Measurements from ENCODE around the gene TCF7L2.

TCF7L2 gene

GRCh38 chr10:113080061-113080924, 130.2 kb downstream of the TCF7L2 start:
- Mint-ChIP-seq H3K4me1 (no peaks in the 10 kb centered on the region), H3K9me3 (no peaks in the 10 kb centered on the region), H3K27ac (no peak overlapping the region), H3K4me3 (no peak overlapping the region), H3K27me3 (no peaks in the 10 kb centered on the region)
- no peak for ATAC-seq
- DNase-seq: no peak

DNA sequence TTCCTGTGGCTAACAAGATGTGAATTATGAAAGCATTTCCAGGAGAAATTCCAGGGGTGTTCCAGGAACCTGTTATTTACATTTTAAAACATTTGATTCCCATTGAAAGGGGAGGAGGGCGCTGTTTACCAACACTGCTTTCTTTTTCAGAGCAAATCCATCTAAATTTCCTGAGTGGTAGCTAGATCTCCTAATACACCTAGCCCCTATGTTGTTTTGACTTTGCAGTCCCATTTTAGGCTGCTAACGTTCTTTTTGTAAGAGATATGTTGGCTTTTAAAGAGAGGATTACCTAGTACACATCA, 130.8 kb downstream of the TCF7L2 start:
- no peaks in the 10 kb centered on the region for H3K27me3 Mint-ChIP-seq
- H3K4me1 Mint-ChIP-seq: no peaks in the 10 kb centered on the region
- no peak overlapping the region for H3K27ac Mint-ChIP-seq
- H3K9me3 Mint-ChIP-seq: no peaks in the 10 kb centered on the region
- DNase-seq (no peak), ATAC-seq (no peak)
- no peak overlapping the region for H3K4me3 Mint-ChIP-seq

- H3K4me1 Mint-ChIP-seq: no peaks in the 10 kb centered on the region
- no peaks in the 10 kb centered on the region for H3K27me3 Mint-ChIP-seq
- DNase-seq: no peak
- ATAC-seq: no peak
- H3K4me3 Mint-ChIP-seq: no peak overlapping the region
- H3K9me3 Mint-ChIP-seq: no peaks in the 10 kb centered on the region
- H3K27ac Mint-ChIP-seq: no peak overlapping the region
These were observed 134.0 kb downstream of the TCF7L2 start for GRCh38 chr10:113084031-113084430.

DNA sequence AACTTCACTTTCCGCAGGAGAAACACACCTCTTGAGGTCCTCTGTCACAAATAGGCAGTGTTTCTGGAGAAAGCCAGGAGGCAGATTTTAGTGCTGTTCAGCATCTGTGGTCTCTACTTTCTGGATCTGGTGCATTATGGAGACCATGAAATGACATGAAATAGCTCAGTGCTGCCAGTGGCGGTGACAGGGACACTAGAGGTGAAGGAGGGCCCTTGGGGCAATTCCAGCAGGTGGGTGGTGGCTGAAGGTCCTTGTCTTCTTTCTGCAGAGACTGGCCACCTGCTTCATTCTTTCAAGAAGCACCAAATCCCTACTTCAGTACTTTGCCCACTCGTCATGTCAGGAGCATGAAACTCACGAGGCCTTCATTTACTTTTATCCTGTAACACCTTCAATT, 135.7 kb downstream of the TCF7L2 start:
- no peak for ATAC-seq
- no peak for DNase-seq
- no peak overlapping the region for H3K27ac Mint-ChIP-seq
- H3K27me3 Mint-ChIP-seq: no peaks in the 10 kb centered on the region
- H3K4me3 Mint-ChIP-seq: no peak overlapping the region
- H3K9me3 Mint-ChIP-seq: no peaks in the 10 kb centered on the region
- H3K4me1 Mint-ChIP-seq: no peaks in the 10 kb centered on the region

DNA sequence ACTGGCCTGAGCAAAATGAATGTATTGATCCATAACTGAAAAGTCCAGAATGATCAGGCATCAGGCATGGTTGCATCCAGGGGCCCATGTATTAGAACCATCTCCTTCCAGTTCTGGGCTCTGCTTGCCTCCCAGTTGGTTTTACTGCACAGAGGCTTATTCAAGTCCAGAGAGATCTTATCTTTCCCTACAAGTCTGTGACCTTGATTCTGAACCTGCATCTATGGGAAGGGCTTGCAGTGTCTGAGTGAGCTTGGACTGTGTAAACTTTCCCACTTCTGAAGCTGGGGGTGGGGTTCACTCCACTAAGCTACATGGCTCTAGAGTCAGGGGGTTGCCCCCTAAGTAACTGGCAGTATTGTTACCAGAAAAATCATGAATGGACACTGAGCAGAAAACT, 136.2 kb downstream of the TCF7L2 start:
- Mint-ChIP-seq H3K27me3 (no peaks in the 10 kb centered on the region), H3K9me3 (no peaks in the 10 kb centered on the region), H3K4me3 (no peak overlapping the region), H3K4me1 (no peaks in the 10 kb centered on the region), H3K27ac (no peak overlapping the region)
- no peak for ATAC-seq
- no peak for DNase-seq

- peak; percentile 42 for ATAC-seq
- no peaks in the 10 kb centered on the region for H3K4me1 Mint-ChIP-seq
- DNase-seq: no peak
- no peaks in the 10 kb centered on the region for H3K9me3 Mint-ChIP-seq
- H3K27ac Mint-ChIP-seq: no peak overlapping the region
- no peak overlapping the region for H3K4me3 Mint-ChIP-seq
- H3K27me3 Mint-ChIP-seq: no peaks in the 10 kb centered on the region
These were observed 137.3 kb downstream of the TCF7L2 start for GRCh38 chr10:113087165-113088029.

DNA sequence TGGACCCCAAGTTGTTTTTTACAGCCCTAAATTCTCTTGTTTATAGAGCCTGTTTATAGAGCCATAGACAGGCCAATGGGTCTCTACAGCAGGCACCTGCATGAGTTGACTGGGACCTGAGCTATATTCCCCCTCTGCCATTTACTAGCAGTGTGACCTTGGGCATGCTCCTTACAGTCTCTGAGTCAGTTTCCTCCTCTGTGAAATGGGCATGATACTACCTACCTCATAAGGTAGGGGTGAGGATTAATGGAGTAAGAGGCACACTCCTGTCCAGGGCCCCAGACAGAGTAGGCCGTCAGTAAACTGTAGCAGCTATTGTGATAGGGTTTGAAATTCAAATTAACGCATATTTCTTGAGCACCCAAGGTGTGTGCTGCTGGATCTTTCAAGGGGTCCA, 138.1 kb downstream of the TCF7L2 start:
- Mint-ChIP-seq H3K9me3 (peaks cover 4 to 5% of the 10 kb centered on the region in 2 donors), H3K27ac (peak overlapping the region in 1 of 2 donors; percentile 54), H3K4me3 (no peak overlapping the region), H3K4me1 (peaks cover 5% of the 10 kb centered on the region), H3K27me3 (no peaks in the 10 kb centered on the region)
- DNase-seq (no peak), ATAC-seq (no peak)

- peaks cover 13 to 15% of the 10 kb centered on the region in 2 donors for H3K9me3 Mint-ChIP-seq
- H3K4me1 Mint-ChIP-seq: peaks cover 18% of the 10 kb centered on the region
These were observed 139.5 kb downstream of the TCF7L2 start for GRCh38 chr10:113089551-113089950.

DNA sequence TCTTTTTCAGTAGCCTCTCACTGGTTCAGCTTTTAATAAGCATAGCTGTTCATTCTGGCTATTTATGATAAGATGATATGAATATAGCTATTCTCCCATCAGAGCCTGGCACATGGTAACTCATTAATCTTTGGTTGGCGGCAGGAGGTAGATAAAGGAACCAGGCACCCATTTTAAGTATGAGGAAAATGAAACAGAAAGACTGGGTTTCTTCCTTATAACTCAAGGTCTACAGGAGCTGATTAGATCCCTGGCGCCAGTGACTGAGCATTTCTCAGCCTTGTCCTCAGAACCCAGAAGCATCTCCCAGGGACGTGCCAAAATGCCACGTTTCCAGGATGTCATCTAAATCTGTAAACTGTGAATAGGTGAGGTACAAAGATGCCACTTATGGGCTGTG, 141.9 kb downstream of the TCF7L2 start:
- Mint-ChIP-seq H3K9me3 (peaks cover 13 to 15% of the 10 kb centered on the region in 2 donors), H3K27me3 (peaks cover 8% of the 10 kb centered on the region), H3K27ac (no peak overlapping the region), H3K4me1 (peaks cover 40% of the 10 kb centered on the region), H3K4me3 (no peak overlapping the region)
- DNase-seq (no peak), ATAC-seq (no peak)

More at GRCh38 chr10:113089551-113089950, 139.5 kb downstream of the TCF7L2 start:
- no peak overlapping the region for H3K4me3 Mint-ChIP-seq
- ATAC-seq (no peak), DNase-seq (no peak)
- H3K27ac Mint-ChIP-seq: no peak overlapping the region
- H3K27me3 Mint-ChIP-seq: no peaks in the 10 kb centered on the region

GRCh38 chr10:113093188-113094113, 143.4 kb downstream of the TCF7L2 start:
- Mint-ChIP-seq H3K4me1 (peaks cover 44% of the 10 kb centered on the region), H3K4me3 (peak overlapping the region; percentile 49 to 61), H3K27me3 (peaks cover 8% of the 10 kb centered on the region), H3K27ac (peak overlapping the region; percentile 89 to 96), H3K9me3 (peaks cover 13 to 15% of the 10 kb centered on the region in 2 donors)
- ATAC-seq (peak; percentile 65), DNase-seq (no peak)

- DNase-seq (no peak), ATAC-seq (peak; percentile 82)
- Mint-ChIP-seq H3K9me3 (peaks cover 13 to 15% of the 10 kb centered on the region in 2 donors), H3K4me1 (peaks cover 44% of the 10 kb centered on the region), H3K27ac (peak overlapping the region; percentile 89 to 96), H3K27me3 (peaks cover 8% of the 10 kb centered on the region), H3K4me3 (peak overlapping the region; percentile 49 to 61)
These were observed 144.1 kb downstream of the TCF7L2 start for GRCh38 chr10:113094114-113094486.

DNA sequence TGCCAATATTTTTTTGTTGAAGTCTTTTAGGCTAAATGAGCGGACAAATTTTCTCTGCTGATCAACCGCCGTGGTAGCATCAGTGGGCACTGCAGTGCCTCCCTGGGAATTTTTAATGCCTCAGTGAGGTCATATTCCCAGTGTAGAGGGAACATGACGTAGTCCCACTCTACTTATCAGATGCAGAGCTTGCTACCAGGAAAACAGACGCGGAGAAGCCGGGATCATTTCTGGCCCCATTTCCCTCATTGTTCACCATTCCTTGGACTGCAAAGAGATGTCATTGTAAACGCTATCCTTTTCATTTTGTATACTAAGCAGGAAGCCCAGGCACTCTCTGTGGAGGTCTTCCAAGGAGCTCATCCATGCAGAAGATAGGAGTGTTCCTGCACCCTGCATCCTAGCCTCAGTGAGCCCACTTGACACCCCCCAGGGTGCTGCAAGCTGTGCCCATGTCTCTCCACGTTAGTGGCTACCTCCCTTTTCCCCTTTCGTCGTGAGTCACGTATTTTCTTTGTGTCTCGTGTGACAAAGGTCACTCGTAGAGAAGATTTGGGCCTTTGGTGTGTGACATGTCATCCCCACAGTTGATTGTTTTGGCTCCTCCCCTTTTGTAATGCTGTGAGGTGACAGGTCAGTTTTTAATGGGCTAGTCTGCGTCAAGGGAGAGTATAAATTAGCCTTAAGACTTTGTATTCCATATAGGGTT, 145.5 kb downstream of the TCF7L2 start:
- no peak overlapping the region for H3K4me3 Mint-ChIP-seq
- peaks cover 8% of the 10 kb centered on the region for H3K27me3 Mint-ChIP-seq
- peak overlapping the region; percentile 75 to 89 for H3K27ac Mint-ChIP-seq
- no peak for ATAC-seq
- peaks cover 13 to 15% of the 10 kb centered on the region in 2 donors for H3K9me3 Mint-ChIP-seq
- DNase-seq: no peak
- H3K4me1 Mint-ChIP-seq: peaks cover 44% of the 10 kb centered on the region

- DNase-seq: no peak
- Mint-ChIP-seq H3K4me3 (no peak overlapping the region), H3K27me3 (peaks cover 8% of the 10 kb centered on the region), H3K4me1 (peaks cover 44% of the 10 kb centered on the region), H3K9me3 (peaks cover 13 to 15% of the 10 kb centered on the region in 2 donors), H3K27ac (peak overlapping the region in 1 of 2 donors; percentile 89)
- ATAC-seq: no peak
These were observed 146.3 kb downstream of the TCF7L2 start for GRCh38 chr10:113096128-113096996.

- Mint-ChIP-seq H3K4me3 (no peak overlapping the region), H3K27me3 (peaks cover 8% of the 10 kb centered on the region), H3K9me3 (peaks cover 13 to 15% of the 10 kb centered on the region in 2 donors), H3K27ac (peak overlapping the region in 1 of 2 donors; percentile 80), H3K4me1 (peaks cover 44% of the 10 kb centered on the region)
- ATAC-seq (peak; percentile 13), DNase-seq (no peak)
These were observed 147.0 kb downstream of the TCF7L2 start for GRCh38 chr10:113097036-113097435.
